ENCODE results near the gene YTHDC2. TPM values are rescaled to one million over a fixed set of nuclear protein-coding genes. Genes with fewer than 3 reads are reported as not detected.

The YTHDC2 gene
- total and polyA plus RNA-seq, 10 of the 15 experiments (the other 5 are each of a cell fraction or from before 2014, with no cell fraction given): 3.8 to 25.8 (median 16.4) TPM

- Histone ChIP-seq H2AFZ (ENCODE audit: control insufficient read depth, low read depth, low read length) (no peak overlapping the region; the same call in 1 of the 2 replicates), H3K27ac (ENCODE audit: control insufficient read depth, insufficient read depth) (no peak overlapping the region), H3K4me3 (no peak overlapping the region), H3K4me1 (ENCODE audit: control insufficient read depth, insufficient read depth, low read length) (no peaks in the 10 kb centered on the region), H3K27me3 (replicated peaks in 1 of 2; ENCODE audit: control insufficient read depth in 2 of 2, insufficient read depth in 2 of 2, low read length in 1 of 2) (no peaks in the 10 kb centered on the region), H4K20me1 (ENCODE audit: control insufficient read depth, insufficient read depth) (no peaks in the 10 kb centered on the region), H3K36me3 (ENCODE audit: control insufficient read depth in 2 of 2, insufficient read depth in 2 of 2, low read length in 1 of 2) (no peaks in the 10 kb centered on the region), H3K79me2 (ENCODE audit: control insufficient read depth, insufficient read depth, low read length) (no peaks in the 10 kb centered on the region), H3K4me2 (ENCODE audit: control insufficient read depth, insufficient read depth) (no peak overlapping the region), H3K9me3 (replicated peaks; ENCODE audit: control insufficient read depth, insufficient read depth, low read length) (no peaks in the 10 kb centered on the region; the same call in 2 of the 3 replicates), H3K9ac (ENCODE audit: control insufficient read depth, insufficient read depth, low read length) (no peak overlapping the region)
- ChIA-PET RAD21 (ENCODE audit: unreplicated experiment) (interaction anchor here (0.6 to 4.5 kb wide), 4 partner anchors 8 to 688 kb away, joined by 3 to 17 read pairs (median 4); no protein-coding TSS in a partner anchor), CTCF (interaction anchor here (0.8 to 5.5 kb wide), 8 partner anchors 9 to 612 kb away, joined by 3 to 39 read pairs (median 5); no protein-coding TSS in a partner anchor), SMC1A (ENCODE audit: uncharacterized antibody, unreplicated experiment) (no interaction called here), POLR2A (no interaction called here)
- no TSS peak for BruUV-seq (replicated peaks)
- no peak for FAIRE-seq
- TF ChIP-seq E2F8 (IDR thresholded peaks at IDR 0.05; ENCODE audit: low read depth, partially characterized antibody) (no peak), STAT3 (IDR thresholded peaks at IDR 0.05; ENCODE audit: low read depth, low read length) (no peak), JUND (IDR thresholded peaks at IDR 0.05; ENCODE audit: low read depth, low read length) (no peak), USF2 (IDR thresholded peaks at IDR 0.05; ENCODE audit: borderline replicate concordance, low read depth, low read length) (no peak), HSF1 (IDR thresholded peaks at IDR 0.05; ENCODE audit: low read depth, low read length) (no peak), ZZZ3 (IDR thresholded peaks at IDR 0.05; ENCODE audit: control insufficient read depth, insufficient read length, low read depth) (no peak), ZNF274 (IDR thresholded peaks at IDR 0.05; ENCODE audit: insufficient read depth, insufficient read length) (no peak), TAF1 (IDR thresholded peaks at IDR 0.05; ENCODE audit: borderline replicate concordance, low read depth, low read length) (no peak), MEF2A (IDR thresholded peaks at IDR 0.05; ENCODE audit: insufficient read depth, low read depth, low read length) (no peak), CHD4 (IDR thresholded peaks at IDR 0.05) (no peak), GATAD2B (conservative IDR thresholded peaks at IDR 0.05; ENCODE audit: low read depth) (no peak), POLR2AphosphoS5 (IDR thresholded peaks at IDR 0.05; ENCODE audit: low read length) (no peak), SPI1 (IDR thresholded peaks at IDR 0.05; ENCODE audit: borderline replicate concordance, insufficient read depth, low read depth, low read length) (no peak)
- in situ Hi-C loops (cut with MboI) (loop anchor here (5.0 to 10.0 kb wide), 3 partner anchors 226 to 1053 kb away; no protein-coding TSS in a partner anchor), intact Hi-C loops (cut with micrococcal nuclease; ENCODE audit: unreplicated experiment) (loop anchor here (5.0 to 10.0 kb wide), 3 partner anchors 561 to 1433 kb away; no protein-coding TSS in a partner anchor)
- no peak for ATAC-seq
- WGBS (ENCODE audit: insufficient coverage, insufficient replicate concordance, low lambda C conversion rate, missing lambda C conversion rate): 14% methylated on average over 3 of the region's 3 CpGs
- no peak for DNase-seq (ENCODE audit: low read depth, low spot score)
Measured at GRCh38 chr5:113608113-113608596, 94.7 kb downstream of the YTHDC2 start.
